ENCODE results near the gene ZNF20.

The ZNF20 gene

DNA sequence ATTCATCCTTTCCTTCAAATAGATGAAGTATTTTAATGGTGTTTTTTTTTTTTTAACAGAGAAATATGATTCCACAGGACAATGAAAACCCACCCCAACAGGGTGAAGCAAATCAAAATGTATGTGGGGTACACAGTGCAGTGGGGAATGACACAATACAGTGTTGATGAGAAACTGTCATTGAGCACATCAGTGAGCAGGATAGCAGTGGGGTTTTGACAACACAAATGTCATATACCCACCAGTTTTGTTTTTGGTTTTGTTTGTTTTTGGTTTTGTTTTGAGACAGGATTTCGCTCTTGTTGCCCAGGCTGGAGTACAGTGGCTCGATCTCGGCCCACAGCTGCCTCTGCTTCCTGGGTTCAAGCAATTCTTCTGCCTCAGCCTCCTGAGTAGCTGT, 46.4 kb downstream of the ZNF20 start:
- H4K20me1 ChIP-seq (ENCODE audit: insufficient read depth): no peaks in the 10 kb centered on the region
- no peak overlapping the region for H3K27ac ChIP-seq
- no peak overlapping the region for H3K4me3 ChIP-seq (IDR thresholded peaks at IDR 0.05; ENCODE audit: insufficient read depth, low read depth, low read length)
- H3K4me1 ChIP-seq (ENCODE audit: low read depth, poor library complexity, severe bottlenecking): no peaks in the 10 kb centered on the region
- no peaks in the 10 kb centered on the region for H3K27me3 ChIP-seq (ENCODE audit: insufficient read depth, low read depth)
- H3K9ac ChIP-seq: no peak overlapping the region
- no peaks in the 10 kb centered on the region for H3K36me3 ChIP-seq (ENCODE audit: insufficient read depth)
- H2AFZ ChIP-seq (ENCODE audit: low read depth): no peak overlapping the region
- no peak overlapping the region for H3K4me2 ChIP-seq
- H3K79me2 ChIP-seq (ENCODE audit: insufficient read depth, low read depth): no peaks in the 10 kb centered on the region
- TF ChIP-seq, protein P1, sequence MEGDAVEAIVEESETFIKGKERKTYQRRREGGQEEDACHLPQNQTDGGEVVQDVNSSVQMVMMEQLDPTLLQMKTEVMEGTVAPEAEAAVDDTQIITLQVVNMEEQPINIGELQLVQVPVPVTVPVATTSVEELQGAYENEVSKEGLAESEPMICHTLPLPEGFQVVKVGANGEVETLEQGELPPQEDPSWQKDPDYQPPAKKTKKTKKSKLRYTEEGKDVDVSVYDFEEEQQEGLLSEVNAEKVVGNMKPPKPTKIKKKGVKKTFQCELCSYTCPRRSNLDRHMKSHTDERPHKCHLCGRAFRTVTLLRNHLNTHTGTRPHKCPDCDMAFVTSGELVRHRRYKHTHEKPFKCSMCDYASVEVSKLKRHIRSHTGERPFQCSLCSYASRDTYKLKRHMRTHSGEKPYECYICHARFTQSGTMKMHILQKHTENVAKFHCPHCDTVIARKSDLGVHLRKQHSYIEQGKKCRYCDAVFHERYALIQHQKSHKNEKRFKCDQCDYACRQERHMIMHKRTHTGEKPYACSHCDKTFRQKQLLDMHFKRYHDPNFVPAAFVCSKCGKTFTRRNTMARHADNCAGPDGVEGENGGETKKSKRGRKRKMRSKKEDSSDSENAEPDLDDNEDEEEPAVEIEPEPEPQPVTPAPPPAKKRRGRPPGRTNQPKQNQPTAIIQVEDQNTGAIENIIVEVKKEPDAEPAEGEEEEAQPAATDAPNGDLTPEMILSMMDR (conservative IDR thresholded peaks at IDR 0.05; ENCODE audit: low read depth, low read length): no peak

DNA sequence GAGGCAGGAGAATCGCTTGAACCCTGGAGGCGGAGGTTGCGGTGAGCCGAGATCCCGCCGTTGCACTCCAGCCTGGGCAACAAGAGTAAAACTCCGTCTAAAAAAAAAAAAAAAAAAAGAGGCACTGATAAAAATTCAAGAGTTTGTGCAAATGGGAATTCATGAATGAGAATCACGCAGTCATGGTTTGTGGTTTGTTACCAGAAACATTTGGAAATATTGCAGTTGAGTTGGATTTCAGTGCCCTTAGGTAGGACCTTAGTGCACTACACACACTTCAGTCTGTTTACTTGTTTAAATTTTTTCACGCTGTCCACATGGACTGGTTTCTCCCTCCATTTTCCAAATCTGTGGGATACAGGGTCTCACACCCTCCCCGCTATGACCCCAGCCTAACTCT, 47.2 kb downstream of the ZNF20 start:
- H3K9ac ChIP-seq: no peak overlapping the region
- no peak overlapping the region for H3K4me2 ChIP-seq
- TF ChIP-seq, protein P1 (conservative IDR thresholded peaks at IDR 0.05; ENCODE audit: low read depth, low read length): no peak
- H4K20me1 ChIP-seq (ENCODE audit: insufficient read depth): no peaks in the 10 kb centered on the region
- no peaks in the 10 kb centered on the region for H3K79me2 ChIP-seq (ENCODE audit: insufficient read depth, low read depth)
- H3K4me1 ChIP-seq (ENCODE audit: low read depth, poor library complexity, severe bottlenecking): no peaks in the 10 kb centered on the region
- H3K27me3 ChIP-seq (ENCODE audit: insufficient read depth, low read depth): no peaks in the 10 kb centered on the region
- no peaks in the 10 kb centered on the region for H3K36me3 ChIP-seq (ENCODE audit: insufficient read depth)
- no peak overlapping the region for H3K27ac ChIP-seq
- H3K4me3 ChIP-seq (IDR thresholded peaks at IDR 0.05; ENCODE audit: insufficient read depth, low read depth, low read length): no peak overlapping the region
- no peak overlapping the region for H2AFZ ChIP-seq (ENCODE audit: low read depth)

DNA sequence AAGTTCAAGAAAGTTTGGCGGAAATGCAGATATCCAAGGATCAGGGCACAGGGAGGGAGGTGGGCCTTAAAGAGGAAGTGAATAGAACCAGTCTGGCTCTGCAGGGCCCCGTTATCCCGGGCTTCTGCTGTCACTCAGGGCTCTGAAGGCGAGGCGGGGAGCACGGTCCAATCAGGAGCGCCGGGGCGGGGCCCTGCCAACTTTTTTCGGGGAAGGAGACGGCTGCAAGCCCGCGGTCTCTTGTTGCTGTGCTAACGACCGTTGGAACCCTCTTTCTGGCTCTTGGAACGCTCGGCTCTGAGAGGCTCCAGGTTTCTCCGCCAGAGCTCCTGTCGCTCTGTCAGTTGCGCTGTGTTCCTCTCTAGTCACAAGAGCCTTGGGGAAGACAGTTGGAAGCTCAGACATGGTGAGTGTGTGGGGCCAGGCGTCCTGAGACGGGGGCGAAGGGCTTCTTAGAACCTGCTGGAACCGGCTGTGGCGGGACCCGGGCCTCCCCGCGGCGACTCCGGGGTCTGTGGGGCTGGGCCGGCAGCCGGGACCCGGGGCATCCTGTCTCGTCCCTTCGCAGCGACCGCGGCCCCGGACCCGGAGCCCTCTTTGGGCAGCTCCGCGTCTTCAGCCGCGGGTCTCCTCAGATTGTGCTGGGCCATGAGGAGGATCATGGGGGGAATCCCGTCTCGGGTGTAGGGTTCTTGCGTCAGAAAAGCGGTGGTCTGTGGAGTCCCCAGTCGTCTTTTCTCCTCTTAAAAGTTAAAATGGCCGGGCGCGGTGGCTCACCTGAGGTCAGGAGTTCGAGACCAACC, 47.9 kb downstream of the ZNF20 start:
- Histone ChIP-seq H3K27me3 (ENCODE audit: insufficient read depth, low read depth) (no peaks in the 10 kb centered on the region), H3K9ac (no peak overlapping the region), H3K4me2 (no peak overlapping the region), H3K4me1 (ENCODE audit: low read depth, poor library complexity, severe bottlenecking) (no peaks in the 10 kb centered on the region), H3K4me3 (IDR thresholded peaks at IDR 0.05; ENCODE audit: insufficient read depth, low read depth, low read length) (no peak overlapping the region), H3K36me3 (ENCODE audit: insufficient read depth) (no peaks in the 10 kb centered on the region), H3K27ac (no peak overlapping the region), H3K79me2 (ENCODE audit: insufficient read depth, low read depth) (no peaks in the 10 kb centered on the region), H4K20me1 (ENCODE audit: insufficient read depth) (no peaks in the 10 kb centered on the region), H2AFZ (ENCODE audit: low read depth) (no peak overlapping the region)
- TF ChIP-seq, protein P1 (conservative IDR thresholded peaks at IDR 0.05; ENCODE audit: low read depth, low read length): no peak

DNA sequence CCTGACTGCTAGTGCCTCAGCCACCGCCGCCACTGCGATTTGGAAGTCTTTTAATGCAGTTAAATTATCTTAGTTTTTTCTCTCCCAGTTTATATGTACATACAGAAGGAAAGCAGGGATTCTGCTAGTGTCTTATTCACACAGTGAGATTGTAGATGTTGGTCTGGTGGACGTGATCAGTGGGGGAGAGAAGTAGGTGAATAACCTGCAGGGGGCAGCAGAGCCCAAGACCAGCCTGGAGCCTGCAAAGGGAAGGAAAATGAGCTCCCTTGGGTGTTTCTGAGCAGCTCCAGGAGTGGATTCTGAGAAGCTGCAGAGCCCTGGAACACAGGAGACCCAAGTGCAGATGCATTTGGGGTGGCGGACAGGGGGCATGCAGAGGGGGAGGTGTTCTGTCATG, 49.3 kb downstream of the ZNF20 start:
- Histone ChIP-seq H3K4me2 (no peak overlapping the region), H3K4me3 (IDR thresholded peaks at IDR 0.05; ENCODE audit: insufficient read depth, low read depth, low read length) (no peak overlapping the region)

More for the DNA sequence above, 49.3 kb downstream of the ZNF20 start:
- TF ChIP-seq, protein P1 (conservative IDR thresholded peaks at IDR 0.05; ENCODE audit: low read depth, low read length): peak; percentile 37; the same call in 1 of the 2 replicates
- Histone ChIP-seq H3K9ac (no peak overlapping the region), H3K27ac (no peak overlapping the region), H3K4me1 (ENCODE audit: low read depth, poor library complexity, severe bottlenecking) (no peaks in the 10 kb centered on the region), H3K27me3 (ENCODE audit: insufficient read depth, low read depth) (no peaks in the 10 kb centered on the region), H2AFZ (ENCODE audit: low read depth) (no peak overlapping the region), H4K20me1 (ENCODE audit: insufficient read depth) (no peaks in the 10 kb centered on the region), H3K36me3 (ENCODE audit: insufficient read depth) (no peaks in the 10 kb centered on the region), H3K79me2 (ENCODE audit: insufficient read depth, low read depth) (no peaks in the 10 kb centered on the region)
